Smooth muscle cell of the pulmonary artery (primary cell): ENCODE results near the gene ZBTB8OS. TPM values are rescaled to one million over a fixed set of nuclear protein-coding genes. Genes with fewer than 3 reads are reported as not detected.

Source experiments
- total RNA-seq: library from RNA; depleted of rRNA; stranded (reverse); fragments of >200 nt; gene quantifications from 2 replicates; pipeline ENCODE4 v1.2.3, GENCODE V29; 2014

Gene ZBTB8OS
- total RNA-seq, result 26.8 and 30.1 TPM in 2 replicates

DNA sequence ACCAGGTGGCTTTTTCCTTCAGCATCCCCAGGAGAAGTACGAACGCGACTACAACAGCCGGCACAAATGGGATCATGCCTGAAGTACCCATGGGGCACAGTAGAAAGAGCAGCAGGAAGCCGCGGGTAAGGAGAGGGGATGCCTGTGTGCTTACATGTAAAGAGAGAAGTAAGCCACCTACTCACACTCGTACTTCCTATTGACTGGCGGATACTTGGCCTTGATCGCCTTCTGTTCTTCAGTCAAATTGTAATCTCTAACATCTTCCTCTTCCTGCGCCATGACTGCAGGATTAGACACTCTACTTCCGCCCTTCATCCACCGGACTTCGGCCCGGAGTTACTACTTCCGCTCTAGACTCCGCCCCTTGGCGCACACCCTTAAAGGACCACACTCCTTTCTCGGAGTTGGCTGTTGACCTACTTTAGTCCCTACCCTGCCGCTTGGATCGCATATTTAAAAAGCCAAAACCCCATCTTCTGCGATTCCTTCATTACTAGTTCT lies at the start of gene ZBTB8OS:
ZBTB8OS (minus strand) TSS at position 303 of the 504 bp plus-strand sequence; CDS start at position 282, 21 bp downstream.

GRCh38 chr1:32650752-32651460 lies 556 bp upstream of the ZBTB8OS start, which contains the start of gene RBBP4:
Gene RBBP4, plus strand, starts transcription at chr1:32651208. Its CDS starts 99 bp downstream, at chr1:32651307.

Other genes starting within 250 kb of the ZBTB8OS start
- gene ZBTB8B, start 185.5 kb downstream of the ZBTB8OS start, total RNA-seq, result 0.07 TPM in 2 replicates
- gene ZBTB8A, start 111.1 kb downstream of the ZBTB8OS start, total RNA-seq, result 6.9 and 7.2 TPM in 2 replicates
- 84.4 and 90.1 TPM in 2 replicates for gene RBBP4, start 658 bp upstream of the ZBTB8OS start, total RNA-seq
- gene SYNC, start 52.2 kb upstream of the ZBTB8OS start, total RNA-seq, result 44.2 and 97.6 TPM in 2 replicates
- gene YARS1, start 166.8 kb upstream of the ZBTB8OS start, total RNA-seq, result 94.4 and 139 TPM in 2 replicates
- gene S100PBP, start 167.1 kb upstream of the ZBTB8OS start, total RNA-seq, result 28.3 and 31.2 TPM in 2 replicates
- 1.2 and 1.4 TPM in 2 replicates for gene FNDC5, start 220.4 kb upstream of the ZBTB8OS start, total RNA-seq
- gene HPCA, start 235.9 kb upstream of the ZBTB8OS start, total RNA-seq, result not detected in 2 replicates